HG02884 (cell line): Measurements from ENCODE around the gene CDSN.
"Not testable (repeated sequence)": the region's sequence is repeated elsewhere in the genome, so short reads cannot be mapped to it uniquely, and the experiment has no call there.

Experiments used
- ATAC-seq: cut with Tn5 transposase; IDR thresholded peaks from one replicate; pipeline ENCODE4 v1.9.1; 2021; ENCODE audit warnings: mild to moderate bottlenecking, moderate library complexity; ENCODE audit not compliant: unreplicated experiment

CDSN gene, protein sequence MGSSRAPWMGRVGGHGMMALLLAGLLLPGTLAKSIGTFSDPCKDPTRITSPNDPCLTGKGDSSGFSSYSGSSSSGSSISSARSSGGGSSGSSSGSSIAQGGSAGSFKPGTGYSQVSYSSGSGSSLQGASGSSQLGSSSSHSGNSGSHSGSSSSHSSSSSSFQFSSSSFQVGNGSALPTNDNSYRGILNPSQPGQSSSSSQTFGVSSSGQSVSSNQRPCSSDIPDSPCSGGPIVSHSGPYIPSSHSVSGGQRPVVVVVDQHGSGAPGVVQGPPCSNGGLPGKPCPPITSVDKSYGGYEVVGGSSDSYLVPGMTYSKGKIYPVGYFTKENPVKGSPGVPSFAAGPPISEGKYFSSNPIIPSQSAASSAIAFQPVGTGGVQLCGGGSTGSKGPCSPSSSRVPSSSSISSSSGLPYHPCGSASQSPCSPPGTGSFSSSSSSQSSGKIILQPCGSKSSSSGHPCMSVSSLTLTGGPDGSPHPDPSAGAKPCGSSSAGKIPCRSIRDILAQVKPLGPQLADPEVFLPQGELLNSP

GRCh38 chr6:31120151-31120915 lies at the start of gene CDSN:
Gene CDSN, minus strand, starts transcription at chr6:31120446. Its CDS starts 27 bp downstream, at chr6:31120419.
- no peak for ATAC-seq

- ATAC-seq, result no peak
These were observed 49.0 kb upstream of the CDSN start for GRCh38 chr6:31169123-31169857.

GRCh38 chr6:31168606-31169005 lies 48.4 kb upstream of the CDSN start:
- ATAC-seq, result no peak

GRCh38 chr6:31165986-31166385 lies 45.7 kb upstream of the CDSN start:
- no peak for ATAC-seq

DNA sequence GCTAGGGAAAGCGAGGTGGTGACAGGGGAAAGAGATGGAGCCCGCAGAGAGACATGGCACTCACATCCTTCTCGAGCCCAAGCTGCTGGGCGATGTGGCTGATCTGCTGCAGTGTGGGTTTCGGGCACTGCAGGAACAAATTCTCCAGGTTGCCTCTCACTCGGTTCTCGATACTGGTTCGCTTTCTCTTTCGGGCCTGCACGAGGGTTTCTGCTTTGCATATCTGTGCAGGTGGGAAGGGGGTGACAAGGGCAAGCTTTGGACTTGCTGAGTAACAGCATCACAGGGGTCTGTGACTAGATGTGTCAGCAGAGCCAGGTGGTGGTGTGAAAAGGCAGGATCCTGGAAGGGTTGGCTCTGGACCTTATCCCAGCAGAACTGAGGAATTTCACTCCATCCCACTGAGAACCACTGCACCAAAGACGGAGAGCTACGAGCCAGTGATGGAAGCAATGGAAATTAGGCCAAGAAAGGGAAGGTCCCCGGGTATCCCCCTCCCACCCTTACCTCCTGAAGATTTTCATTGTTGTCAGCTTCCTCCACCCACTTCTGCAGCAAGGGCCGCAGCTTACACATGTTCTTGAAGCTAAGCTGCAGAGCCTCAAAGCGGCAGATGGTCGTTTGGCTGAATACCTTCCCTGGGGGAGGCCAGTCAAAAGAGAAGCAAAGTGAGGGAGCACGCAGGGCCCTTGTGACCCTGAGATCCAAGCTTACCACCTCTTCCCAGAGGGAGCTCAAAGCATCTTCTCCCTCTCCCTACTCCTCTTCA lies 45.0 kb upstream of the CDSN start:
- peak; percentile 76 for ATAC-seq

- ATAC-seq, result not testable (repeated sequence)
These were observed 44.3 kb upstream of the CDSN start for GRCh38 chr6:31164475-31165063.

GRCh38 chr6:31163922-31164321 lies 43.7 kb upstream of the CDSN start:
- ATAC-seq, result no peak

- ATAC-seq, result no peak
These were observed 42.4 kb upstream of the CDSN start for GRCh38 chr6:31162463-31163165.

- ATAC-seq, result no peak
These were observed 41.2 kb upstream of the CDSN start for GRCh38 chr6:31161216-31162126.

GRCh38 chr6:31158863-31159855 lies 38.9 kb upstream of the CDSN start:
- no peak for ATAC-seq

DNA sequence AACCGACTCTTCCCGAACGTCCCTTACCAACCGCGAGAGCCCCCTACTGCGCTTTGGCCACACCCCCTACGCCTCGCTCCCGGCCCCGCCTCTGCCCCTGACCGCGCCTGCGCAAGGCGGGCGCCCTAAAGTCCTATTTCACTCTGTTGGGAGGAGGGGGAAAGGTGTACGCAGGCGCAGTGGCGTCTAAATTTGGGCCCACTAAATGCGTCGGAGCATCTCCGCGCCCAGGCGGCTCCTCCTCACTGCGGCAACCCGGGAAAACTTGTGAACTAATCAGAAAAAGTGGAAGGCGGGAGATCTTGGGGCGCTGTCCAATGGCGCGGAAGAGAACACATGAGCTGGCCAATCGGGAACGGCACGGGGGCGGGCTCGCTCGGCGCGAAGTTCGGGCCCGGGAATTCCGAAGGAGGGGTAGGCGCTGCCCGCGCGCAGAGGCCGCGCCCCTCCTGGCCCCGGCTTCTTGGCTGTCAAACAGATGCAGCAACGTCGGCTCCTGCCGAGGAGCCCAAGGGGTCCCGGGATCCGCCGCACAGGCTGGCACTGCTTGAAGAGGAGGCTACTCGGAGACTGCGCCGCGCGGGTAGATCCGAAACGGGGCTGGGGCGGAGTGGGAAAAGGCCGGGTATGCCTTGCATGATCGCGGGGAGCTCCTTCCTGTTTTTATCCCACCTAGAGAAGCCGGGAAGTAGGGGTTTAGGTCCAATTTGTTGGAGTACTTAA lies 38.1 kb upstream of the CDSN start, which contains the start of gene TCF19:
TSS of gene TCF19 (plus strand) at position 450 of the 723 bp plus-strand sequence. CDS start 881 bp downstream, outside the sequence.
- ATAC-seq, result peak; percentile 70

- peak; percentile 6 for ATAC-seq
These were observed 37.4 kb upstream of the CDSN start, which contains the start of gene CCHCR1 for GRCh38 chr6:31157513-31158139. Gene CCHCR1, minus strand, starts transcription at chr6:31157802. Its CDS starts 202 bp downstream, at chr6:31157600.

DNA sequence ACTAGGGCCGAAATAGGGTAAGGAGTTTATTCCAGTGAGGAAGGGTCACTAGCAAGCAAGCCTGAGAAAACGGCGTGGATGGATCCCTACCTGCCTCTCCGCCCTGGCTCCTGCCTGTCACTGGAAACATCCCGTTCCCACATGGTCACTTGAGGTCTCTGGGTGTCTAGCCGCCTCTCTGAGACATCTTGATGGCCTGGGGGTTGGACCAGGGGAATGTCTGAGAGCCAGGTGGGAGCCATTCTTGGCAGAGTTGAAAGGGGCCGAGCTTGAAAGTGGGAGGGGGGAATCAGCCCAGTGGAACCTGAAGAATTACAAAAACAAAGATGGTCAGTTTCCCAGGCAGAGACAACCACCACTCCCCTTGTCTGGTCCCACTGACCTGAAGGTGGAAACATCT lies 36.4 kb upstream of the CDSN start:
- no peak for ATAC-seq

DNA sequence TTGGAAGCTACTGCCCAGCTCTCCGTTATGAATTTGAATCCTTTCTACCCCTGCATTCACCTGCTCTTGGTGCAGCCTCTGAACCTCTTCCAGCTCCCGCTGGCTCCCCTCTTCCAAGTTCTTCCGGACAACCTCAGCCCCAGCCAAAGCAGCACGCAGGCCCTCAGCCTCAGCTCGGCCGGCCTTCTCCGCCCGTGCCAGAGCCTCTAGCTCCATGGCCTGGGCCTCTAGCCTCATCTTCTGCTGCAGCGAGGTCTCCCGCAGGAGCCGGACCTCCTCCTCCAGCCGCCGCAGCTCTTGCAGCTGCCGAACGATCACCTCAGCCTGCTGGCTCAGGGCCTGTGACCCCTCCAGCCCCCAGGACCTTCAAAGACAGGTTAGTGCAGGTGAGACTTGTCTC lies 34.2 kb upstream of the CDSN start:
- ATAC-seq, result no peak

- ATAC-seq, result no peak
These were observed 32.5 kb upstream of the CDSN start for GRCh38 chr6:31152781-31153180.
